AG04449 (cell line): ENCODE results near the gene HNRNPUL2.

Experiments used
- CTCF ChIA-PET: fragments of 350-600 bp; formaldehyde crosslinking; extraction: SDS; loops from one replicate; lab custom pipeline; 2021; ENCODE audit warnings: antibody characterized with exemption; lab: Yijun Ruan, JAX
- POLR2A ChIA-PET: fragments of 400-600, 350-600 bp; formaldehyde crosslinking; extraction: SDS; loops from one replicate; lab custom pipeline; 2020; ENCODE audit warnings: antibody characterized with exemption, inconsistent platforms; lab: Yijun Ruan, JAX
- DNase-seq: peaks from one replicate; pipeline ENCODE4 v3.0.0-alpha.2; 2010; ENCODE audit warnings: low read depth, low spot score
- H3K4me3 ChIP-seq: 2 replicates; pipeline ENCODE4 v1.5.1; 2011; ENCODE audit warnings: low read depth, mild to moderate bottlenecking, control low read depth, low read length
- CTCF ChIP-seq: IDR thresholded peaks from one replicate; pipeline ENCODE4 v1.5.1; 2011; ENCODE audit warnings: mild to moderate bottlenecking, moderate library complexity, low read length, control low read depth, inconsistent platforms; ENCODE audit not compliant: insufficient read depth; ENCODE audit errors: missing control alignments

HNRNPUL2 gene

GRCh38 chr11:62712861-62713260, 14.4 kb downstream of the HNRNPUL2 start:
- no peak for TF ChIP-seq CTCF
- POLR2A ChIA-PET = no interaction called here
- no peak overlapping the region for H3K4me3 ChIP-seq

DNA sequence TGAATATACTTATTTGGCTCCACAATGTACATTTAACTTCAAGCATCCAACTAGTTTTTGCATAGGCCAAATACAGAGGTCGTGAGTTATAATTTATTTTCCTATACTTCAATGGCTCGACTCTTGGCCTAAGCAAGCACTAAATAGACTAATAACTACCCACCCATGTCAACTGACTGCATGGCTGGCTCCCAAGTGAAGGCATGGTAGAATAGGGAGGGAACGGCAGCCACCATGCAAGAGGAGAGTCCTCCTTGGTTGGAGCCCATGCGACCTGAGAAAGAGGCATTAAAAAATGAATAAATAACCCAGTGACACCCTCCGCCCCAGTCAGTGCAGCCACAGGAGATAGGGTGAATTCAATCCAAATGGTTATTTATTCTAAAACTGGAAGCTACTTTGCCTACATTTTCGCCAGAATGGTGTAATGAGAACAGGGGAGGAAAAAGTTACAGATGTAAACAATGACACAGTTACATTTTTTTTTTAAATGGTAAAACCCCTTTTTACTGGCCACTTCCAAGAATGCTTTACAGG, 14.9 kb downstream of the HNRNPUL2 start:
- H3K4me3 ChIP-seq = no peak overlapping the region
- CTCF ChIA-PET = no interaction called here
- POLR2A ChIA-PET = no interaction called here
- TF ChIP-seq CTCF = no peak
- no peak for DNase-seq

More at GRCh38 chr11:62712861-62713260, 14.4 kb downstream of the HNRNPUL2 start:
- CTCF ChIA-PET = no interaction called here
- DNase-seq = no peak

GRCh38 chr11:62710001-62710345, 17.3 kb downstream of the HNRNPUL2 start:
- CTCF ChIA-PET = interaction anchor here (1.1 to 11.2 kb wide), 3 partner anchors 9 to 29 kb away, joined by 3 to 152 read pairs (median 4); partner anchors contain the start of gene LRRN4CL
- peak overlapping the region; percentile 51 for H3K4me3 ChIP-seq
- POLR2A ChIA-PET = interaction anchor here (1.0 to 4.5 kb wide), 5 partner anchors 17 to 131 kb away, joined by 3 to 24 read pairs (median 4); partner anchors contain the start of genes C11orf98, CSKMT, HNRNPUL2 and ZBTB3
- TF ChIP-seq CTCF = no peak
- no peak for DNase-seq

DNA sequence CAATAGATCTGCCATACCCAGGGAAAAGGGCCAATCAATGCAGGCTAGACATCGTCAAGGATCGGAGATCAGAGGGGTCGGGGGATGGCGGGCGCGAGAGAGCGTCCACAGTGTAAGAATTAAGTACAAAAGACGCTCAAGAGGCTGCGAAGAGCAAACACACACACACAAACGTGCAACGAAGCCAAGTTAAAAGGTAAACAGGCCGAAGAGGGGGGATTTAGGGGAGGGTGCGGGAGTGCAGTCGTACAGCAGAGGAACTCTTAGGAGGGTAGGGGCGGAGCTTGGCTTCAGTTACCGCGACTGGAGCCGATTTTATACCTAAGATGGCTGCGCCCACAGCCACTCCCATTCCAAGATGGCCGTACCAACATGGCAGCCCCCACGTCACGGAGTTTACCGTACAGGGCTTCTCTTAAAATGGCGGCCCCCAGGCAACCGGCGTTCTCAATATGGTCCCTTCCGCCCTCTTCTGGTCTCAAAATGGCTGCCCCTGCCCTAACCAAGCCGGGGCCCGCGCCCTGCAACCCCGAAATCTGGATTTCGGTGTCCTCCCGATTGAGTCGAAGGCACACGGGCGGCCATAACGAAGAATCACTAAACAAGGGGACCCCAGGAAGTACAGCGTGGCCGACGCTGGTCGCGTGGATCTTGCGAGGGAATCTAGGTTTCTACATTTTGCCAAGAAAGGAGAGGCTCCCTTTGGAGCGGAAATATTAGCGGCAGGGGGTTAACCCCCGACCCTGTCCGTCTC, 17.8 kb downstream of the HNRNPUL2 start:
- ChIA-PET CTCF (interaction anchor here (1.1 to 11.2 kb wide), 4 partner anchors 10 to 36 kb away, joined by 3 to 152 read pairs (median 4); partner anchors contain the start of gene LRRN4CL), POLR2A (interaction anchor here (1.0 to 4.5 kb wide), 7 partner anchors 18 to 309 kb away, joined by 3 to 24 read pairs (median 4); partner anchors contain the start of genes C11orf98, CSKMT, HNRNPUL2 and LRRN4CL)
- no peak for TF ChIP-seq CTCF
- DNase-seq = peak; percentile 76
- peak overlapping the region; percentile 62 for H3K4me3 ChIP-seq

GRCh38 chr11:62708793-62709192, 18.5 kb downstream of the HNRNPUL2 start:
- ChIA-PET POLR2A (interaction anchor here (1.0 to 4.5 kb wide), 6 partner anchors 16 to 308 kb away, joined by 3 to 24 read pairs (median 5); partner anchors contain the start of genes C11orf98, CSKMT, HNRNPUL2 and LRRN4CL), CTCF (interaction anchor here (1.1 to 11.2 kb wide), 5 partner anchors 8 to 37 kb away, joined by 3 to 152 read pairs (median 3); partner anchors contain the start of gene LRRN4CL)
- peak overlapping the region; percentile 62 for H3K4me3 ChIP-seq
- DNase-seq = no peak
- TF ChIP-seq CTCF = no peak
